ENCODE data around the gene SLITRK3. TPM values are rescaled to one million over a fixed set of nuclear protein-coding genes. Genes with fewer than 3 reads are reported as not detected.

SLITRK3 gene
- total RNA-seq, 4 donors from 2014 or later: 0.08 TPM; not detected in 3

- no peak overlapping the region for H3K4me3 ChIP-seq (ENCODE audit: low read depth, poor library complexity, severe bottlenecking)
- WGBS, 2 donors: 6 to 7% methylated on average over 22 of the region's 22 CpGs
- intact Hi-C loops (cut with DNase I; ENCODE audit: low total_unique reads): no loop called here
- no peak for DNase-seq (ENCODE audit: low spot score in 2 of 2)
- TF ChIP-seq CTCF (IDR thresholded peaks at IDR 0.05): no peak
- no peak for TF ChIP-seq POLR2A (IDR thresholded peaks at IDR 0.05)
Measured at GRCh38 chr3:165194511-165195240, 1.5 kb downstream of the SLITRK3 start.

- H3K4me3 ChIP-seq (ENCODE audit: low read depth, poor library complexity, severe bottlenecking): no peak overlapping the region
- intact Hi-C loops (cut with DNase I; ENCODE audit: low total_unique reads): no loop called here
- 5 to 6% methylated on average over 18 of the region's 18 CpGs for whole genome bisulfite sequencing, 2 donors
- TF ChIP-seq POLR2A (IDR thresholded peaks at IDR 0.05) (no peak), CTCF (IDR thresholded peaks at IDR 0.05) (no peak)
- DNase-seq (ENCODE audit: low spot score in 2 of 2): no peak
Measured at GRCh38 chr3:165193366-165194254, 2.6 kb downstream of the SLITRK3 start.

- no peak overlapping the region for H3K4me3 ChIP-seq (ENCODE audit: low read depth, poor library complexity, severe bottlenecking)
- intact Hi-C loops (cut with DNase I; ENCODE audit: low total_unique reads): no loop called here
- TF ChIP-seq CTCF (IDR thresholded peaks at IDR 0.05) (no peak), POLR2A (IDR thresholded peaks at IDR 0.05) (no peak)
- no peak for DNase-seq (ENCODE audit: low spot score in 2 of 2)
- 5 to 6% methylated on average over 14 of the region's 14 CpGs for WGBS, 2 donors
Measured at GRCh38 chr3:165192610-165193192, 3.5 kb downstream of the SLITRK3 start.

GRCh38 chr3:165191491-165191890 is 4.7 kb downstream of the SLITRK3 start:
- no peak for DNase-seq (ENCODE audit: low spot score in 2 of 2)
- WGBS, 2 donors: 46 to 52% methylated on average over 3 of the region's 3 CpGs
- H3K4me3 ChIP-seq (ENCODE audit: low read depth, poor library complexity, severe bottlenecking): no peak overlapping the region
- intact Hi-C loops (cut with DNase I; ENCODE audit: low total_unique reads): no loop called here
- no peak for TF ChIP-seq CTCF (IDR thresholded peaks at IDR 0.05)
- no peak for TF ChIP-seq POLR2A (IDR thresholded peaks at IDR 0.05)

GRCh38 chr3:165188452-165188851 is 7.7 kb downstream of the SLITRK3 start:
- TF ChIP-seq POLR2A (IDR thresholded peaks at IDR 0.05) (no peak), CTCF (IDR thresholded peaks at IDR 0.05) (no peak)
- 82 to 88% methylated on average over 12 of the region's 12 CpGs for WGBS, 2 donors
- intact Hi-C loops (cut with DNase I; ENCODE audit: low total_unique reads): no loop called here
- no peak for DNase-seq (ENCODE audit: low spot score in 2 of 2)
- no peak overlapping the region for H3K4me3 ChIP-seq (ENCODE audit: low read depth, poor library complexity, severe bottlenecking)
